ENCODE measurements around the gene RUNX1.
A peak's percentile ranks its signal among the peaks of the same experiment; 100 is the strongest.

The RUNX1 gene

GRCh38 chr21:34880401-34880800 lies 168.7 kb downstream of the RUNX1 start:
- no peak for DNase-seq (ENCODE audit: low read depth)

GRCh38 chr21:34878940-34879339 lies 170.2 kb downstream of the RUNX1 start:
- DNase-seq (ENCODE audit: low read depth), result no peak

- DNase-seq (ENCODE audit: low read depth), result no peak
These were observed 170.6 kb downstream of the RUNX1 start for GRCh38 chr21:34878501-34878900.

GRCh38 chr21:34877485-34878128 lies 171.5 kb downstream of the RUNX1 start:
- no peak for DNase-seq (ENCODE audit: low read depth)

GRCh38 chr21:34875830-34876229 lies 173.3 kb downstream of the RUNX1 start:
- DNase-seq (ENCODE audit: low read depth), result peak; percentile 84

- DNase-seq (ENCODE audit: low read depth), result peak; percentile 49
These were observed 174.2 kb downstream of the RUNX1 start for GRCh38 chr21:34874684-34875513.

GRCh38 chr21:34871026-34871908 lies 177.8 kb downstream of the RUNX1 start:
- DNase-seq (ENCODE audit: low read depth), result no peak

GRCh38 chr21:34870246-34870645 lies 178.9 kb downstream of the RUNX1 start:
- DNase-seq (ENCODE audit: low read depth), result no peak

GRCh38 chr21:34869545-34869944 lies 179.6 kb downstream of the RUNX1 start:
- DNase-seq (ENCODE audit: low read depth), result no peak

GRCh38 chr21:34867785-34868184 lies 181.3 kb downstream of the RUNX1 start:
- no peak for DNase-seq (ENCODE audit: low read depth)

GRCh38 chr21:34865400-34866241 lies 183.5 kb downstream of the RUNX1 start:
- DNase-seq (ENCODE audit: low read depth), result peak; percentile 92

- DNase-seq (ENCODE audit: low read depth), result no peak
These were observed 184.5 kb downstream of the RUNX1 start for GRCh38 chr21:34864370-34865149.

GRCh38 chr21:34862951-34863350 lies 186.2 kb downstream of the RUNX1 start:
- DNase-seq (ENCODE audit: low read depth), result no peak

GRCh38 chr21:34861258-34861657 lies 187.8 kb downstream of the RUNX1 start:
- no peak for DNase-seq (ENCODE audit: low read depth)

GRCh38 chr21:34859976-34860653 lies 189.0 kb downstream of the RUNX1 start:
- no peak for DNase-seq (ENCODE audit: low read depth)

GRCh38 chr21:34858559-34858958 lies 190.5 kb downstream of the RUNX1 start:
- DNase-seq (ENCODE audit: low read depth), result no peak

- DNase-seq (ENCODE audit: low read depth), result no peak
These were observed 191.2 kb downstream of the RUNX1 start for GRCh38 chr21:34857874-34858273.

- no peak for DNase-seq (ENCODE audit: low read depth)
These were observed 191.9 kb downstream of the RUNX1 start for GRCh38 chr21:34857122-34857713.

- no peak for DNase-seq (ENCODE audit: low read depth)
These were observed 196.7 kb downstream of the RUNX1 start for GRCh38 chr21:34852448-34852847.

GRCh38 chr21:34850166-34850690 lies 198.9 kb downstream of the RUNX1 start:
- DNase-seq (ENCODE audit: low read depth), result no peak
